ENCODE measurements around the gene ACTL7B. TPM values are rescaled to one million over a fixed set of nuclear protein-coding genes. Genes with fewer than 3 reads are reported as not detected.
"Not testable (repeated sequence)": the region's sequence is repeated elsewhere in the genome, so short reads cannot be mapped to it uniquely, and the experiment has no call there.

Gene ACTL7B
- total and polyA plus RNA-seq, 7 donors, result 0.27 TPM; not detected in 6

GRCh38 chr9:108844856-108845255, 10.9 kb downstream of the ACTL7B start:
- Histone ChIP-seq H3K27ac (no peak overlapping the region), H3K4me1 (no peaks in the 10 kb centered on the region), H3K9me3 (no peaks in the 10 kb centered on the region), H3K36me3 (no peaks in the 10 kb centered on the region), H3K27me3 (no peaks in the 10 kb centered on the region), H3K4me3 (no peak overlapping the region)
- no peak for DNase-seq
- no peak for TF ChIP-seq POLR2A (IDR thresholded peaks at IDR 0.05)
- no peak for TF ChIP-seq POLR2AphosphoS5 (IDR thresholded peaks at IDR 0.05)
- TF ChIP-seq CTCF (IDR thresholded peaks at IDR 0.05), result no peak
- no peak for TF ChIP-seq EP300 (IDR thresholded peaks at IDR 0.05)
- WGBS, 2 donors, result 81 to 86% methylated on average over 2 of the region's 2 CpGs
- intact Hi-C loops (cut with DNase I), result no loop called here

- DNase-seq, result no peak
These were observed 11.4 kb downstream of the ACTL7B start for GRCh38 chr9:108844391-108844790.

DNA sequence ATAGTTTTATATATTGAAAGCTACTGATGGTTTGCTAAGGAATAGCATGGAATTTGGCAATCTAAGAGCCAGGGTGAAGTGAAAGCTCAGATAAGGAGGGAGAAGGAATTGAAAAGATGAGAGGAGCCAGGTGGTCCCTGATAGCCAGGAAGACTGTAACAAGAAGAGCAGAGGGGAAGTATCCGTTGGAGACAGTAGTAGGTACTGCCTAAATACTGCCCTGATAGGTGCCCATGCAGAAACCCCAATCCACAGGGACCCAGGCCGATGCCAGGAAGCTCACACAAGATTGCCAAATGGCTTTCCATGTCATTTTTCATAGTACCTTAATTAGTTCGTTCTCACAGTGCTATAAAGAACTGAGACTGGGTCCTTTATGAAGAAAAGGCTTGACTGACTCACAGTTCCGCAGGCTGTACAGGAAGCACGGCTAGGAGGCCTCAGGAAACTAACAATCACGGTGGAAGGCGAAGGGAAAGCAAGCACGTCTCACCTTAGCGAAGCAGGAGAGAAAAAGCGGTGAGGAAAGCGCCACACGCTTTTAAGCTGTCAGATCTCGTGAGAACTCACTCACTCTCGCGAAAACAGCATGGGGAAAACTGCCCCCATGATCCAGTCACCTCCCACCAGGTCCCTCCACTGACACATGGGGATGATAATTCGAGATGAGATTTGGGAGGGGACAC, 13.0 kb downstream of the ACTL7B start:
- Histone ChIP-seq H3K27me3 (no peaks in the 10 kb centered on the region), H3K4me1 (no peaks in the 10 kb centered on the region), H3K9me3 (no peaks in the 10 kb centered on the region), H3K27ac (no peak overlapping the region), H3K4me3 (no peak overlapping the region), H3K36me3 (no peaks in the 10 kb centered on the region)
- no peak for TF ChIP-seq POLR2AphosphoS5 (IDR thresholded peaks at IDR 0.05)
- no peak for TF ChIP-seq EP300 (IDR thresholded peaks at IDR 0.05)
- no peak for TF ChIP-seq CTCF (IDR thresholded peaks at IDR 0.05)
- TF ChIP-seq POLR2A (IDR thresholded peaks at IDR 0.05), result no peak
- intact Hi-C loops (cut with DNase I), result no loop called here
- WGBS, 2 donors, result 56 to 81% methylated on average over 16 of the region's 16 CpGs
- DNase-seq, result no peak

More at GRCh38 chr9:108844391-108844790, 11.4 kb downstream of the ACTL7B start:
- intact Hi-C loops (cut with DNase I), result no loop called here
- Histone ChIP-seq H3K27me3 (no peaks in the 10 kb centered on the region), H3K27ac (no peak overlapping the region), H3K36me3 (no peaks in the 10 kb centered on the region), H3K4me1 (no peaks in the 10 kb centered on the region), H3K4me3 (no peak overlapping the region), H3K9me3 (no peaks in the 10 kb centered on the region)
- TF ChIP-seq POLR2A (IDR thresholded peaks at IDR 0.05) (no peak), CTCF (IDR thresholded peaks at IDR 0.05) (no peak), POLR2AphosphoS5 (IDR thresholded peaks at IDR 0.05) (no peak), EP300 (IDR thresholded peaks at IDR 0.05) (no peak)
- WGBS, 2 donors, result 57 to 68% methylated on average over 2 of the region's 2 CpGs

DNA sequence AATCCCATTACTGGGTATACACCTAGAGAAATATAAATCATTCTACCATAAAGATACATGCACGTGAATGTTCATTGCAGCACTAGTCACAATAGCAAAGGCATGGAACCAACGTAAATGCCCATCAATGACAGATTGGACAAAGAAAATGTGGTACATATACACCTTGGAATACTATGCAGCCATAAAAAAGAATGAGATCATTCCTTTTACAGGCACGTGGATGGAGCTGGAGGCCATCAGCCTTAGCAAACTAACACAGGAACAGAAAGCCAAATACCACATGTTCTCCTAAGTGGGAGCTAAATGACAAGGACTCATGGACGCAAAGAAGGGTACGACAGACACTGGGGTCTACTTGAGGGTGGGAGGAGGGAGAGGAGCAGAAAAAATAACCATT, 16.2 kb downstream of the ACTL7B start:
- H3K4me3 ChIP-seq; DNase-seq; H3K27me3 ChIP-seq; intact Hi-C loops (cut with DNase I); H3K36me3 ChIP-seq; H3K27ac ChIP-seq; H3K4me1 ChIP-seq; H3K9me3 ChIP-seq: not testable (repeated sequence)
- 84 to 91% methylated on average over 5 of the region's 5 CpGs for WGBS, 2 donors

- Histone ChIP-seq H3K27ac (no peak overlapping the region), H3K36me3 (no peaks in the 10 kb centered on the region), H3K9me3 (no peaks in the 10 kb centered on the region), H3K4me1 (no peaks in the 10 kb centered on the region), H3K4me3 (no peak overlapping the region), H3K27me3 (no peaks in the 10 kb centered on the region)
- DNase-seq, result no peak
- no peak for TF ChIP-seq POLR2AphosphoS5 (IDR thresholded peaks at IDR 0.05)
- TF ChIP-seq CTCF (IDR thresholded peaks at IDR 0.05), result no peak
- no peak for TF ChIP-seq EP300 (IDR thresholded peaks at IDR 0.05)
- TF ChIP-seq POLR2A (IDR thresholded peaks at IDR 0.05), result no peak
- WGBS, 2 donors, result 94 to 95% methylated on average over 6 of the region's 6 CpGs
- intact Hi-C loops (cut with DNase I), result no loop called here
These were observed 17.8 kb downstream of the ACTL7B start for GRCh38 chr9:108838017-108838416.
